SHP77 (cell line): ENCODE measurements around the gene CUL4A.

Source experiments
- DNase-seq, 2 experiments: peaks; one replicate each; lab custom pipeline; 2025; lab: John Stamatoyannopoulos, UW

CUL4A gene

GRCh38 chr13:113179374-113180230, 29.8 kb upstream of the CUL4A start:
- DNase-seq, result no peak

- DNase-seq, result no peak
Measured at GRCh38 chr13:113182046-113182445, 27.4 kb upstream of the CUL4A start.

- DNase-seq, result no peak
Measured at GRCh38 chr13:113183450-113184129, 25.8 kb upstream of the CUL4A start.

GRCh38 chr13:113184568-113185440, 24.6 kb upstream of the CUL4A start:
- DNase-seq, result no peak

GRCh38 chr13:113186061-113186900, 23.1 kb upstream of the CUL4A start:
- no peak for DNase-seq

- DNase-seq, result no peak
Measured at GRCh38 chr13:113187263-113187669, 22.1 kb upstream of the CUL4A start.

GRCh38 chr13:113187883-113188665, 21.3 kb upstream of the CUL4A start:
- no peak for DNase-seq

GRCh38 chr13:113190181-113190580, 19.2 kb upstream of the CUL4A start:
- no peak for DNase-seq

- no peak for DNase-seq
Measured at GRCh38 chr13:113192279-113192678, 17.1 kb upstream of the CUL4A start.

GRCh38 chr13:113192902-113193301, 16.5 kb upstream of the CUL4A start:
- DNase-seq, result no peak

GRCh38 chr13:113195360-113195759, 14.1 kb upstream of the CUL4A start:
- DNase-seq, result no peak

- no peak for DNase-seq
Measured at GRCh38 chr13:113196970-113197737, 12.3 kb upstream of the CUL4A start.

- DNase-seq, result no peak
Measured at GRCh38 chr13:113201815-113202214, 7.6 kb upstream of the CUL4A start.

- no peak for DNase-seq
Measured at GRCh38 chr13:113202912-113203311, 6.5 kb upstream of the CUL4A start.

- no peak for DNase-seq
Measured at GRCh38 chr13:113203507-113204377, 5.7 kb upstream of the CUL4A start.

GRCh38 chr13:113204378-113204734, 5.1 kb upstream of the CUL4A start:
- DNase-seq, result no peak

GRCh38 chr13:113205428-113205931, 3.9 kb upstream of the CUL4A start:
- no peak for DNase-seq

GRCh38 chr13:113207460-113207859, 2.0 kb upstream of the CUL4A start:
- no peak for DNase-seq
